ENCODE data around the gene REN. TPM values are rescaled to one million over a fixed set of nuclear protein-coding genes. Genes with fewer than 3 reads are reported as not detected.

The REN gene
- not detected in 5 replicates for total RNA-seq (2022; extraction: Qiagen RNA extraction)

DNA sequence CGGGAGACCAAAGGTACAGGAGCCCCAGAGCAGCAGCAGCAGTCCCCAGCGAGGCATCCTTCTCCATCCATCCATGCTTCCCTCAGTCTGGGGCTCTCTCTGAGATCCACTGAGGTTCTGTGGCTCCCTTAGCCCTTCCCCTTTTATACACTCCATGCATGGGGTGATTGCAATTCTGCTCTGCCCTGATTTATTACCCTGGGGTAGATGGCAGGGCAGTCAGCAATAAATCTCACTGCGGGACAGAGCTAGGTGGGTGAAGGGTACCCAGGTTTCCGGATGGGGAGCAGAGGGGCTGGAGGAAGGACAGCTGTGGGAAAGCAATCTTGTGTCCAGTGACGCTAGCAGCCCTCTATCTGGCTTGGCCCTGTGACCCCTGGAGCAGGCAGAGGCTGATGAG lies at the start of gene REN:
TSS of gene REN (minus strand) at position 119 of the 400 bp plus-strand sequence. CDS start at position 75, 44 bp downstream.

DNA sequence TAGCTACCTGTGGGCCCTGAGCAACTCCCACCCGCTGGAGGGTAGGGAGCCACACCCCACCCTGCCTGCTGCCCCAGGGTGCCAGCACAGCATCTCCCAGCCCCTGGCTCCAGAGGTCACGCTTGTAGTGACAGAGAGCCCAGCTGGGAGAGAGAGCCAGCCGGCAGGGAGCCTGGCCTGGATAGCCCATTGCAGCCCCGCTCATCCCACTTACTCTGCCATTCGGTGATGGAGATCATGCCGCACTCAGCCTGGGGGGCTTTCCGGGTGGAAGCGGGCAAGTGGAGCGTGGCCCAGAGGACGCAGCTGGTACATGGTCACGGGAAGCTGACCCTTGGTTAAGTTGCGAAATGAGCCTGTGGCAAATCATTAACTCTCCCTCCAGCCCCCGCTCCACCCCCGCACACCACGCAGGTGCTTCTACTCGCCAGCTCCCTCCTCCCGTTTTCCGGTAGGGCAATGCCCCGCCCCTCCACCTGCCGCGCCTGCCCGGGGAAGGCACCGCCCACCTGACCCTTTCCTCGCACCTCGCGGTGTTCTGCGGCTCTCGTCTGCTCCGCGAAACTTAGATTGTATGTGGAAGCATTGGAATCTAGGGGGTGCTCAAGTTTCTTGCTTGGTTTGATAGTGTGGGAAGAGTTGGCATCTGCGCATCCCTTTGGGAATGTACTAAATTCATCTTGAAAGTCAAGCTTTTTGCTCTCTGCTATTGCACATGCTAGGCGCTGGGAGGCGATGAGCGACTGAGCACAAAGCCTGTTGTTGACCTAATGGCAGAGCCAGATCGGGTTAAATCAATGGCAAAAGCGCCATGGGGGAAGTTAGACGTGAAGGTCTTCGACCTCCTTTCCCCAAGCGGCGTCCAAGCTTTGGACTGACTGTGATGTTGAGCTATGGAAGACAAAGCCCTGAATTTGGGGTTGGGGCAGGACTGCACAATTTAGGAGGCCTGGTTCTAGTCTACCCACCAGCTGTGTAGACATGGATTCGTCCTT lies 47.8 kb upstream of the REN start, which contains the start of gene GOLT1A:
TSS of gene GOLT1A (minus strand) at position 321 of the 995 bp plus-strand sequence. CDS start at position 239, 82 bp downstream.

DNA sequence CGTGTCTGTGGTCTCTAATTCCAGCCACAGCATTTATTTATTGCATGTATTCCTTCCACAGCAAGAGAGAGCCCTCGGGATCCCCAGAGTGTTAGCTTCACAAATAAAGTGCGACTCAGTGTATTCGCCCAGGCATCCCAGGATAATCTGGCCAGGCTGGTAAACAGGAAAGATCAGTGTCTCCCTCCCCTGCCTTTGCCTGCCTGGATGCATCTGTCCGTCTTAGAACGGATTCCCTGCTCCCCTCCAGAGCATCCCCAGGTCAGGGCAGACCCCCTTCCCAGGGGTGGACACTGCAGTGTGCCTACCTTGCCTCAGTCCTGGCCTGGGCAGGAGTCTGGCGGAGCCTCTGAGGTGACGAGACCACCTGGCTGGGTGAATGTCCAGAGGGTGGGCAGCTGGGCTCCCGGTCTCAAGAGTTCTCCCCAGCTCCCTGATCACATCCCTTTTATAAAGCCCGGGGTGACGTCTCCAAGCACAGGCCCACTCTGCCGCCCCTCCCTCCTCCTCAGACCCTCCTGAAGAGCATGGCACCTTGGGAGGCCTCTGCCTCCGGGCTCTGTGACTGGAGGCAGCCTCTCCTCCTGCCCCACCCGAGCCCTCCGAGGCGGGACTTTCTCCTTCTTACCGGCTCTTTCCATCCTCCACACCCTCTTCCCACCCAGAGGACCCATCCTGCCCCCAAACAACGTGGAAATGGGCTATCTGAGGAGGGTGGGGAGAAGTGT lies 30.1 kb upstream of the REN start, which contains the start of gene KISS1:
TSS of gene KISS1 (minus strand) at position 424 of the 728 bp plus-strand sequence. CDS start 3,615 bp downstream, outside the sequence.

DNA sequence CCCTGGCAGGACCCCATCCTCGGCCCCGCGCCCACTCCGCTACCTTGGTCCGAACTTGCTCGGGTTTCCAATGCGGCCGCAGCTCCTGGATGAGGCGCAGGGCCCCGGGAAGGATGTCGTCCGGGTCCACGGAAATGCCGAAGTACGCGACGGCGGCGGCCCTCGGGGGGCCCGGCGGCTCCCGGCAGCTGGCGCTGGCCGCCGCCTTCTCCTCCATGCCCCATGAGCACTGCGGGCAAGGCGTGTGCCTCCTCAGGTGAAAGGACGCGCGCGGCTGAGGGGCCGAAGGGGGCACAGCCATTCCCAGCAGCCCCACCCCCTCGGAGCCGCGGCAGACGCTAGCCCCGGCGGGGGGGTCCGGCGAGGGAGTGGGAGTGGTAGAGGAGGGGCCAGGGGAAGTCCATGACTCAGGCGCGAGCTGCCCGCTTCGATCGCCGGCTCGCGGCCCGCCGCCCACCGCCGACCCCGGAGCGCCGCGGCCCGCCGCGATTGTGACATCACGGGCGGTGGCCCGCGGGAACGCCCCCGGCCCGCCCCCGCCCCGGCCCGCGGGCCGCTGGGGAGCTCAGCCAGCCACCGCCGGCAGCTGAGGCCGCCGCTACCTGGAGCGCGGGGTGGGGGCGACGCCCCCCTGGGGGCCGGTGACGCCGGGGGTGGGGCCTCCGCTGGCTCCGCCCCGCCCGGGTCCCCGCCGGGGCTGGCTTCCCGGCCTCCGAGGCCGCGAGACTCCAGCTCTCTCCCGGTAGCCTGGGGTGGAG lies 14.4 kb downstream of the REN start, which contains the start of gene ETNK2:
TSS of gene ETNK2 (minus strand) at position 493 of the 758 bp plus-strand sequence. CDS start at position 301, 192 bp downstream.

Other genes with a start within 250 kb of the REN start
- gene SOX13, start 93.2 kb downstream of the REN start, total RNA-seq (2022; extraction: Qiagen RNA extraction) = 16.4 to 23.1 TPM (median 22.0 TPM) in 5 replicates
- gene ETNK2, start 14.3 kb downstream of the REN start, total RNA-seq (2022; extraction: Qiagen RNA extraction) = 10.6 to 13.7 TPM (median 12.6 TPM) in 5 replicates
- 0.21 to 1.1 TPM (median 0.64 TPM) in 4 of 5 replicates, not detected in the other for gene KISS1, start 30.2 kb upstream of the REN start, total RNA-seq (2022; extraction: Qiagen RNA extraction)
- 3.6 to 6.7 TPM (median 4.4 TPM) in 5 replicates for gene GOLT1A, start 47.7 kb upstream of the REN start, total RNA-seq (2022; extraction: Qiagen RNA extraction)
- gene PLEKHA6, start 193.6 kb upstream of the REN start, total RNA-seq (2022; extraction: Qiagen RNA extraction) = 23.4 to 33.5 TPM (median 30.9 TPM) in 5 replicates
- 24.0 to 27.3 TPM (median 25.5 TPM) in 5 replicates for gene PPP1R15B, start 245.5 kb upstream of the REN start, total RNA-seq (2022; extraction: Qiagen RNA extraction)

Data from A549 treated with Mapracorat at 1 μM for 4 hours (cell line).